GM12878 (cell line): ENCODE results near the gene MCRIP2. TPM values are rescaled to one million over a fixed set of nuclear protein-coding genes. Genes with fewer than 3 reads are reported as not detected.

Experiments used
- ATAC-seq: fragments of 200-7000 bp; cut with Tn5 transposase; 3 replicates; pipeline ENCODE4 v1.9.1; 2020; ENCODE audit warnings: mild to moderate bottlenecking, moderate library complexity
- BruUV-seq: library from RNA; stranded (reverse); fragments of 400-500 nt; replicated peaks from 2 replicates; lab custom pipeline; 2021; lab: Mats Ljungman, UMichigan
- CTCF ChIA-PET: fragments of 300-600 bp; sonication (Branson Sonifier 250); formaldehyde crosslinking; extraction: SDS; loops from one replicate; lab custom pipeline; 2021; ENCODE audit warnings: inconsistent platforms; lab: Yijun Ruan, JAX
- POLR2A ChIA-PET: fragments of 350-600 bp; formaldehyde crosslinking; extraction: SDS; loops from one replicate; lab custom pipeline; 2021; ENCODE audit warnings: inconsistent platforms; lab: Charles Lee
- RAD21 ChIA-PET: fragments of 300-600 bp; sonication (Branson Sonifier 250); formaldehyde crosslinking; loops from one replicate; lab custom pipeline; 2023; ENCODE audit warnings: antibody characterized with exemption; ENCODE audit not compliant: unreplicated experiment; lab: Charles Lee
- SMC1A ChIA-PET: fragments of 300-600 bp; sonication (Branson Sonifier 250); formaldehyde crosslinking; loops from one replicate; lab custom pipeline; 2023; ENCODE audit not compliant: unreplicated experiment, uncharacterized antibody; lab: Charles Lee
- DNase-seq: peaks from one replicate; pipeline ENCODE4 v3.0.0-alpha.2; 2011; ENCODE audit warnings: low read depth, low spot score
- FAIRE-seq: peaks from 3 replicates; lab custom pipeline; 2011; peaks lifted over from hg19 to GRCh38; lab: Jason Lieb, UNC
- H2AFZ ChIP-seq: 2 replicates; pipeline ENCODE4 v1.6.0; 2011; ENCODE audit warnings: low read depth, low read length, control low read depth; ENCODE audit not compliant: control insufficient read depth
- H3K27ac ChIP-seq: 2 replicates; pipeline ENCODE4 v1.5.1; 2011; ENCODE audit warnings: control low read depth; ENCODE audit not compliant: control insufficient read depth, insufficient read depth
- H3K27me3 ChIP-seq, 2 experiments: replicated peaks in 1 of 2; 2 replicates each; pipeline versions ENCODE4 v1.6.0 to v1.6.1; 2011; ENCODE audit warnings: low read length in 1 of 2; ENCODE audit not compliant: control insufficient read depth in 2 of 2, insufficient read depth in 2 of 2
- H3K36me3 ChIP-seq, 2 experiments: 2 replicates each; pipeline ENCODE4 v1.5.1; 2011; ENCODE audit warnings: low read length in 1 of 2; ENCODE audit not compliant: control insufficient read depth in 2 of 2, insufficient read depth in 2 of 2
- H3K4me1 ChIP-seq: 2 replicates; pipeline ENCODE4 v1.6.1; 2011; ENCODE audit warnings: mild to moderate bottlenecking, low read length, moderate library complexity, mixed read lengths; ENCODE audit not compliant: control insufficient read depth, insufficient read depth
- H3K4me2 ChIP-seq: 2 replicates; pipeline ENCODE4 v1.6.0; 2011; ENCODE audit warnings: control low read depth; ENCODE audit not compliant: control insufficient read depth, insufficient read depth
- H3K4me3 ChIP-seq: fragments of 200-600 bp; sonication (generic); 2 replicates; pipeline ENCODE4 v1.5.1; 2016
- H3K79me2 ChIP-seq: 2 replicates; pipeline ENCODE4 v1.6.0; 2011; ENCODE audit warnings: low read length; ENCODE audit not compliant: control insufficient read depth, insufficient read depth
- H3K9ac ChIP-seq: 2 replicates; pipeline ENCODE4 v1.8.0; 2011; ENCODE audit warnings: low read length, control low read depth, mixed read lengths; ENCODE audit not compliant: control insufficient read depth, insufficient read depth
- H3K9me3 ChIP-seq: replicated peaks from 3 replicates; pipeline ENCODE4 v1.5.1; 2011; ENCODE audit warnings: mild to moderate bottlenecking, low read length; ENCODE audit not compliant: control insufficient read depth, insufficient read depth
- H4K20me1 ChIP-seq: 2 replicates; pipeline ENCODE4 v1.6.0; 2011; ENCODE audit not compliant: control insufficient read depth, insufficient read depth
- BACH1 ChIP-seq: fragments of 450-650 bp; IDR thresholded peaks from 2 replicates; pipeline ENCODE4 v1.6.1; 2017; ENCODE audit warnings: mild to moderate bottlenecking, borderline replicate concordance
- HDAC2 ChIP-seq: fragments of 200-600 bp; sonication (generic); IDR thresholded peaks from 2 replicates; pipeline ENCODE4 v1.6.1; 2017
- MEF2A ChIP-seq: IDR thresholded peaks from 2 replicates; pipeline ENCODE4 v1.6.1; 2011; ENCODE audit warnings: low read depth, mild to moderate bottlenecking, low read length, moderate library complexity; ENCODE audit not compliant: insufficient read depth
- MEF2B ChIP-seq: fragments of 450-650 bp; IDR thresholded peaks from 2 replicates; pipeline ENCODE4 v1.6.1; 2018; ENCODE audit warnings: mild to moderate bottlenecking, moderate library complexity; ENCODE audit not compliant: partially characterized antibody, poor library complexity, severe bottlenecking
- SUZ12 ChIP-seq: fragments of 200-600 bp; sonication (generic); IDR thresholded peaks from one replicate; pipeline ENCODE4 v1.6.1; 2018; ENCODE audit warnings: antibody characterized with exemption, mild to moderate bottlenecking; ENCODE audit not compliant: unreplicated experiment
- TAF1 ChIP-seq: IDR thresholded peaks from 2 replicates; pipeline ENCODE4 v1.6.1; 2011; ENCODE audit warnings: mild to moderate bottlenecking, low read depth, low read length, borderline replicate concordance
- ZBED1 ChIP-seq: IDR thresholded peaks from 2 replicates; pipeline ENCODE4 v1.6.1; 2016; ENCODE audit warnings: borderline replicate concordance
- ZNF217 ChIP-seq: fragments of 450-650 bp; IDR thresholded peaks from 2 replicates; pipeline ENCODE4 v1.6.1; 2017; ENCODE audit warnings: antibody characterized with exemption, mild to moderate bottlenecking
- ZNF24 ChIP-seq: fragments of 450-650 bp; IDR thresholded peaks from 2 replicates; pipeline ENCODE4 v1.6.1; 2017; ENCODE audit warnings: antibody characterized with exemption, mild to moderate bottlenecking
- WGBS: methylation state at CpG from one replicate; pipeline ENCODE4 v1.1.6; 2016; ENCODE audit warnings: low lambda C conversion rate; ENCODE audit not compliant: insufficient replicate concordance, insufficient coverage; ENCODE audit errors: missing lambda C conversion rate; 5-methylcytosine and 5-hydroxymethylcytosine counted together
- in situ Hi-C: fragments of 300-500 bp; cut with MboI; formaldehyde crosslinking; loops from 9 replicates; pipeline ENCODE4 v1.14.3; 2018; ENCODE audit warnings: mixed read lengths
- intact Hi-C: fragments of 100-400 bp; cut with micrococcal nuclease; formaldehyde crosslinking; loops from one replicate; pipeline ENCODE4 v1.14.2; 2022; ENCODE audit not compliant: unreplicated experiment
- polyA plus RNA-seq, 11 experiments: library from polyadenylated mRNA; depleted of rRNA in 4 of 11; unstranded in 6 of 11; stranded (reverse) in 5 of 11; fragments of >200 nt; fragmentation: Nextera tagmentation in 4 of 11; fragmentation: Illumina TruSeq in 1 of 11; extraction: Ambion mirVana in 4 of 11; extraction: Trizol in 1 of 11; gene quantifications; 1 replicate in 1 of 11; 2 replicates in 10 of 11; pipeline versions ENCODE4 v1.2.1 to v1.2.3, GENCODE V29; 2011 to 2016; ENCODE audit warnings: inconsistent platforms in 2 of 11, missing spikeins in 2 of 11, low read depth in 1 of 11
- total RNA-seq, 4 experiments: library from RNA; depleted of rRNA in 3 of 4; stranded (reverse); fragments of >200 nt in 3 of 4; fragmentation: Illumina TruSeq in 1 of 4; extraction: Trizol in 1 of 4; gene quantifications; 2 replicates each; pipeline versions ENCODE4 v1.2.1 to v1.2.3, GENCODE V29; 2013 to 2021
- TF ChIP-seq, protein P1 (sequence below): fragments of 450-650 bp; IDR thresholded peaks from 2 replicates; pipeline ENCODE4 v1.6.1; 2017; ENCODE audit warnings: antibody characterized with exemption, mild to moderate bottlenecking, moderate library complexity

MCRIP2 gene
- total and polyA plus RNA-seq, 10 of the 15 experiments (the other 5 are each of a cell fraction or from before 2014, with no cell fraction given): 0.19 to 93.1 (median 57.9) TPM

DNA sequence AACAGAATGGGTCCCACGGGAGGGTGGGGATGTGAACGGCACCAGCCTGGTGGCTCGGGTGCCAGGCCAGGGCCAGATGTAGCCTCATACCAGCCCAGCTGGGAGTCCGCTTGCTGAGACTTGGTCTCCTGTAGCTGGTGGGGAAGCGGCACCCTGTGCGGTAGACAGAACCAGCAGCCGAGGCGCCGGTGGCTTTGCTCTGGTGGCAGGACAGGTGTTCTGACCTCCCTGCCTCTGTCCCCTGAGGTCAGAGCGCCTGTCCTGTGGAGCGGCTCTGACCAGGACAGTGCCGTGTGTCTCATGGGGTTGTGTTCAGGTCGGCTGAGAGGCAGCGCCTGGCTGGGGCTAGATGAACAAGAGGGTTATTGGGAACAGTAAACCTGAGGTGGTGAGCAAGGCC, 31.6 kb upstream of the MCRIP2 start:
- H3K4me3 ChIP-seq: no peak overlapping the region
- intact Hi-C loops (no loop called here), in situ Hi-C loops (no loop called here)
- no peak overlapping the region for H3K27ac ChIP-seq
- no peaks in the 10 kb centered on the region for H3K79me2 ChIP-seq
- ChIA-PET SMC1A (no interaction called here), RAD21 (no interaction called here), POLR2A (interaction anchor here (1.0 kb wide), 1 partner anchor 27 kb away, joined by 4 read pairs; the partner anchor contains the start of gene METTL26), CTCF (interaction anchor here (1.1 to 2.0 kb wide), 4 partner anchors 10 to 39 kb away, joined by 3 to 4 read pairs (median 4); no protein-coding TSS in a partner anchor)
- TF ChIP-seq HDAC2: no peak
- no peak for TF ChIP-seq MEF2A
- no peak for TF ChIP-seq ZNF24
- TF ChIP-seq ZNF217: no peak
- no peak for TF ChIP-seq ZBED1
- no peak for TF ChIP-seq TAF1
- no peak for TF ChIP-seq MEF2B
- TF ChIP-seq, protein P1, sequence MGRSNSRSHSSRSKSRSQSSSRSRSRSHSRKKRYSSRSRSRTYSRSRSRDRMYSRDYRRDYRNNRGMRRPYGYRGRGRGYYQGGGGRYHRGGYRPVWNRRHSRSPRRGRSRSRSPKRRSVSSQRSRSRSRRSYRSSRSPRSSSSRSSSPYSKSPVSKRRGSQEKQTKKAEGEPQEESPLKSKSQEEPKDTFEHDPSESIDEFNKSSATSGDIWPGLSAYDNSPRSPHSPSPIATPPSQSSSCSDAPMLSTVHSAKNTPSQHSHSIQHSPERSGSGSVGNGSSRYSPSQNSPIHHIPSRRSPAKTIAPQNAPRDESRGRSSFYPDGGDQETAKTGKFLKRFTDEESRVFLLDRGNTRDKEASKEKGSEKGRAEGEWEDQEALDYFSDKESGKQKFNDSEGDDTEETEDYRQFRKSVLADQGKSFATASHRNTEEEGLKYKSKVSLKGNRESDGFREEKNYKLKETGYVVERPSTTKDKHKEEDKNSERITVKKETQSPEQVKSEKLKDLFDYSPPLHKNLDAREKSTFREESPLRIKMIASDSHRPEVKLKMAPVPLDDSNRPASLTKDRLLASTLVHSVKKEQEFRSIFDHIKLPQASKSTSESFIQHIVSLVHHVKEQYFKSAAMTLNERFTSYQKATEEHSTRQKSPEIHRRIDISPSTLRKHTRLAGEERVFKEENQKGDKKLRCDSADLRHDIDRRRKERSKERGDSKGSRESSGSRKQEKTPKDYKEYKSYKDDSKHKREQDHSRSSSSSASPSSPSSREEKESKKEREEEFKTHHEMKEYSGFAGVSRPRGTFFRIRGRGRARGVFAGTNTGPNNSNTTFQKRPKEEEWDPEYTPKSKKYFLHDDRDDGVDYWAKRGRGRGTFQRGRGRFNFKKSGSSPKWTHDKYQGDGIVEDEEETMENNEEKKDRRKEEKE: no peak
- no peak for TF ChIP-seq SUZ12
- TF ChIP-seq BACH1: no peak
- BruUV-seq: no TSS peak
- no peaks in the 10 kb centered on the region for H3K4me1 ChIP-seq
- WGBS: 94% methylated on average over 14 of the region's 14 CpGs
- H2AFZ ChIP-seq: no peak overlapping the region
- H3K9me3 ChIP-seq: peaks cover 3% of the 10 kb centered on the region; the same call in 1 of the 3 replicates
- H3K9ac ChIP-seq: no peak overlapping the region
- FAIRE-seq (no peak), DNase-seq (no peak), ATAC-seq (no peak)
- H3K4me2 ChIP-seq: no peak overlapping the region
- H3K27me3 ChIP-seq: no peaks in the 10 kb centered on the region
- no peaks in the 10 kb centered on the region for H3K36me3 ChIP-seq
- H4K20me1 ChIP-seq: no peaks in the 10 kb centered on the region
